Ovary (tissue), 3 donors: ENCODE data around the gene UFD1.

ENCODE experiments used
- POLR2A ChIP-seq: fragments of 450-650 bp; IDR thresholded peaks from one replicate; pipeline ENCODE4 v1.6.1; 2017; ENCODE audit warnings: antibody characterized with exemption, mild to moderate bottlenecking, moderate library complexity
- TF ChIP-seq, protein P1 (sequence below), 3 donors: fragments of 450-650 bp in 2 of 3; fragments of 200-600 bp in 1 of 3; IDR thresholded peaks; one replicate each; pipeline versions ENCODE4 v1.5.1 to v1.8.0; 2016 to 2022; ENCODE audit warnings: antibody characterized with exemption in 3 of 3, mild to moderate bottlenecking in 1 of 3
- donor health status: DM: no; HTN: no; CAD: no.

DNA sequence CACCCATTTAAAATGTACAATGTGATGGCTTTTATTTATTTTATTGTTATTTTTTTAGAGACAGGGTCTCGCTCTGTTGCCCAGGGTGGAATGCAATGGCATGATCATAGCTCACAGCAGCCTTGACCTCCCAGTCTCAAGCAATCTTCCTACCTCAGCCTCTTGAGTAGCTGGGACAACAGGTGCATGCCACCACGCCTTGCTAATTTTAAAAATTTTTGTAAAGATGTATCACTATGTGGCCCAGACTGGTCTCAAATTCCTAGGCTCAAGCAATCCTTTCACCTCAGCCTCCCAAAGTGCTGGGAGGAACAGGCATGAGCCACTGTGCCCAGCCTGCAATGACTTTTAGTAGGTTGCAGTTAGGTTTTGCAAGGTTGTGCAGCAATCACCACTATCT is 30.9 kb upstream of the UFD1 start:
- TF ChIP-seq, protein P1, sequence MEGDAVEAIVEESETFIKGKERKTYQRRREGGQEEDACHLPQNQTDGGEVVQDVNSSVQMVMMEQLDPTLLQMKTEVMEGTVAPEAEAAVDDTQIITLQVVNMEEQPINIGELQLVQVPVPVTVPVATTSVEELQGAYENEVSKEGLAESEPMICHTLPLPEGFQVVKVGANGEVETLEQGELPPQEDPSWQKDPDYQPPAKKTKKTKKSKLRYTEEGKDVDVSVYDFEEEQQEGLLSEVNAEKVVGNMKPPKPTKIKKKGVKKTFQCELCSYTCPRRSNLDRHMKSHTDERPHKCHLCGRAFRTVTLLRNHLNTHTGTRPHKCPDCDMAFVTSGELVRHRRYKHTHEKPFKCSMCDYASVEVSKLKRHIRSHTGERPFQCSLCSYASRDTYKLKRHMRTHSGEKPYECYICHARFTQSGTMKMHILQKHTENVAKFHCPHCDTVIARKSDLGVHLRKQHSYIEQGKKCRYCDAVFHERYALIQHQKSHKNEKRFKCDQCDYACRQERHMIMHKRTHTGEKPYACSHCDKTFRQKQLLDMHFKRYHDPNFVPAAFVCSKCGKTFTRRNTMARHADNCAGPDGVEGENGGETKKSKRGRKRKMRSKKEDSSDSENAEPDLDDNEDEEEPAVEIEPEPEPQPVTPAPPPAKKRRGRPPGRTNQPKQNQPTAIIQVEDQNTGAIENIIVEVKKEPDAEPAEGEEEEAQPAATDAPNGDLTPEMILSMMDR (IDR thresholded peaks at IDR 0.05): no peak
- TF ChIP-seq POLR2A: no peak
